ENCODE results near the gene HIBCH. TPM values are rescaled to one million over a fixed set of nuclear protein-coding genes. Genes with fewer than 3 reads are reported as not detected.

The HIBCH gene
- total and polyA plus RNA-seq, 9 of the 15 experiments (the other 6 are each of a cell fraction or from before 2014, with no cell fraction given) = 17.0 to 65.4 (median 28.3) TPM

GRCh38 chr2:190184460-190184859 is 135.2 kb downstream of the HIBCH start (continued):
- TF ChIP-seq E2F1 (CRISPR knock-in tag; IDR thresholded peaks at IDR 0.05) = no peak
- no peak for TF ChIP-seq MBD1 (CRISPR knock-in tag; IDR thresholded peaks at IDR 0.05)
- TF ChIP-seq XRCC3 (IDR thresholded peaks at IDR 0.05) = no peak
- no peak for TF ChIP-seq POLR2H (tag; IDR thresholded peaks at IDR 0.05; ENCODE audit: low read depth)
- TF ChIP-seq MCM7 (IDR thresholded peaks at IDR 0.05) = no peak
- peak; percentile 73; the same call in 1 of the 2 replicates for TF ChIP-seq ZEB2 (IDR thresholded peaks at IDR 0.05)
- peak; percentile 88 for TF ChIP-seq GATA2 (CRISPR knock-in tag; IDR thresholded peaks at IDR 0.05)
- TF ChIP-seq SP1 (CRISPR knock-in tag; IDR thresholded peaks at IDR 0.05) = no peak
- TF ChIP-seq SMARCE1 (IDR thresholded peaks at IDR 0.05) = peak; percentile 98
- TF ChIP-seq ZNF766 (CRISPR knock-in tag; conservative IDR thresholded peaks at IDR 0.05) = peak; percentile 78
- peak; percentile 76 for TF ChIP-seq NEUROD1 (IDR thresholded peaks at IDR 0.05; ENCODE audit: borderline replicate concordance, low read depth, low read length, partially characterized antibody)
- TF ChIP-seq BRD4 (IDR thresholded peaks at IDR 0.05) = no peak
- TF ChIP-seq ZNF561 (CRISPR knock-in tag; conservative IDR thresholded peaks at IDR 0.05) = no peak
- no peak for TF ChIP-seq AFF4 (CRISPR knock-in tag; IDR thresholded peaks at IDR 0.05)
- TF ChIP-seq GTF2E2 (tag; IDR thresholded peaks at IDR 0.05) = no peak
- TF ChIP-seq SIX5 (IDR thresholded peaks at IDR 0.05; ENCODE audit: borderline replicate concordance in 1 of 2, insufficient read depth in 1 of 2, low read depth in 1 of 2, low read length in 2 of 2) = no peak
- no peak for TF ChIP-seq DDX20 (tag; IDR thresholded peaks at IDR 0.05; ENCODE audit: low read depth)
- TF ChIP-seq ZNF445 (CRISPR knock-in tag; IDR thresholded peaks at IDR 0.05; ENCODE audit: low read depth) = no peak
- TF ChIP-seq ARID3B (CRISPR knock-in tag; IDR thresholded peaks at IDR 0.05; ENCODE audit: borderline replicate concordance) = no peak
- no peak for TF ChIP-seq JUN (IDR thresholded peaks at IDR 0.05; ENCODE audit: borderline replicate concordance, low read depth, low read length)
- no peak for TF ChIP-seq JUN (CRISPR knock-in tag; IDR thresholded peaks at IDR 0.05; ENCODE audit: borderline replicate concordance)

Data from K562 (cell line).